ENCODE results near the gene SIL1.

DNA sequence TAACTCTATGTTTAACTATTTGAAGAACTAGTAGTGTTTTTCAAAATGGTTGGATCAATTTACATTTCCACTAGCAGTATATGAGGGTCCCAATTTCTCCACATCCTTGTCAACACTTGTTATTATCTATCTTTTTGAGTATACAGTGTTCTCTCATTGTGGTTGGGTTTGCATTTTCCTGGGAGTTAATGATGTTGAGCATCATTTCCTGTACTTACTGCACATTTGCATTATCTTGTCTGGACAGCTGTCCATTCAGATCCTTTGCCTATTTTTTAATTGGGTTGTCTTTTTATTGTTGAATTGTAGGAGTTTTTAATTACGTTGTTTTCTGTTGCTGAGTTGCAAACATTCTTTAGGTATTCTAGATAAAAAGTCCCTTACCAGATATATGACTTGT is 219.6 kb downstream of the SIL1 start:
- TF ChIP-seq, protein P1, sequence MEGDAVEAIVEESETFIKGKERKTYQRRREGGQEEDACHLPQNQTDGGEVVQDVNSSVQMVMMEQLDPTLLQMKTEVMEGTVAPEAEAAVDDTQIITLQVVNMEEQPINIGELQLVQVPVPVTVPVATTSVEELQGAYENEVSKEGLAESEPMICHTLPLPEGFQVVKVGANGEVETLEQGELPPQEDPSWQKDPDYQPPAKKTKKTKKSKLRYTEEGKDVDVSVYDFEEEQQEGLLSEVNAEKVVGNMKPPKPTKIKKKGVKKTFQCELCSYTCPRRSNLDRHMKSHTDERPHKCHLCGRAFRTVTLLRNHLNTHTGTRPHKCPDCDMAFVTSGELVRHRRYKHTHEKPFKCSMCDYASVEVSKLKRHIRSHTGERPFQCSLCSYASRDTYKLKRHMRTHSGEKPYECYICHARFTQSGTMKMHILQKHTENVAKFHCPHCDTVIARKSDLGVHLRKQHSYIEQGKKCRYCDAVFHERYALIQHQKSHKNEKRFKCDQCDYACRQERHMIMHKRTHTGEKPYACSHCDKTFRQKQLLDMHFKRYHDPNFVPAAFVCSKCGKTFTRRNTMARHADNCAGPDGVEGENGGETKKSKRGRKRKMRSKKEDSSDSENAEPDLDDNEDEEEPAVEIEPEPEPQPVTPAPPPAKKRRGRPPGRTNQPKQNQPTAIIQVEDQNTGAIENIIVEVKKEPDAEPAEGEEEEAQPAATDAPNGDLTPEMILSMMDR (IDR thresholded peaks at IDR 0.05), result no peak
- TF ChIP-seq POLR2A (IDR thresholded peaks at IDR 0.05), result no peak

All from vagina (tissue), 2 donors.